ENCODE data around the gene SCGB3A2.

Gene SCGB3A2, protein sequence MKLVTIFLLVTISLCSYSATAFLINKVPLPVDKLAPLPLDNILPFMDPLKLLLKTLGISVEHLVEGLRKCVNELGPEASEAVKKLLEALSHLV

DNA sequence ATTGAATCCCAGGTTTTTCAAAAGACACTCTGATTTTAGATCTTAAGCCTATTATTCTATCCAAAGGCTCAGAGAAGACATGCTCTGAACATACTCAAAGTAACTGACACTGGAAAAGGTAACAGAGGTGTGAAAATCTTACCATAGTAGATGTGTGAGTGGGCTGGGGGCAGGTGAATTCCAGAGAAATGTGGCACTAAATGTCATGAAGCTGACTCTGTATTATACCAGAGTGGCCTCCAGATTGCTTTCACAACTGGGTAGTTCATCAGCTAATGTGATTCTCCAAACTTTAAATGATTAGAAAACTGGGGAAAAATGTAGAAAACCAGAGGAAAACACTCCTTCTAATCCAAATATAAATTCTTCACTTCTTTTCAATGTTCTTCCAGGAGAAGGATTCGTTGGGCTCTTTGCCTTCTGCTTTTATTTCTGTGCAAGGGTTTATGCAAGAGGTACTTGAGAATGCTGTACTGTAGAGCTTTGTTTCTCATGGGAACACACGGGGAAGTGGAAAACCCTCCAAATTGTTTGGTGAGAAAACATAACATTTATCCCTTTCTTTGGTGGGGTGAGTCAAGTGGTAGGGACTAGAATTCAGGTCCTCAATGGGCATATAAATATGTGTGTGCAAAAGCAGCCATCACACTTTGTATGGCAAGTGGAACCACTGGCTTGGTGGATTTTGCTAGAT is at the start of gene SCGB3A2:
Gene SCGB3A2, plus strand, starts transcription at position 646 of the 694 bp plus-strand sequence. CDS start 93 bp downstream, outside the sequence.
- DNase-seq = no peak

DNA sequence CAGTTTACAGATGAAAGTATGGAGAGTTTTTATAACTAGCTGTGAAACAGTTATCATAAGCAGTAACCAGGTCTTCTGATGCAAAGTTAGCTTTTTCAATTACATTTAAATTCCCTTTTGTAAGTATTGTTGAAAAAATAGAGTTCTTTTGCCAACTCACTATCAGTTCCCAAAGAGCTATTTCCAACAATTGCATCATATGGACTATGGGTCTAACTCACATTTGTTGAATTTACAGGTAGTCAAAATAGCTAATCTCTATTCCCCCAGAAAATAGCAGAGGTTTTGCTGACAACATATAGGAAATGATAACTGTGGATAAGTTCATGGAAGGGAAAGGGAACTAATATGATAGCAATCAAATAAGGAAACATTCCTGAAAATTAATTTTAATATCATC is 48.5 kb upstream of the SCGB3A2 start:
- DNase-seq = no peak

DNA sequence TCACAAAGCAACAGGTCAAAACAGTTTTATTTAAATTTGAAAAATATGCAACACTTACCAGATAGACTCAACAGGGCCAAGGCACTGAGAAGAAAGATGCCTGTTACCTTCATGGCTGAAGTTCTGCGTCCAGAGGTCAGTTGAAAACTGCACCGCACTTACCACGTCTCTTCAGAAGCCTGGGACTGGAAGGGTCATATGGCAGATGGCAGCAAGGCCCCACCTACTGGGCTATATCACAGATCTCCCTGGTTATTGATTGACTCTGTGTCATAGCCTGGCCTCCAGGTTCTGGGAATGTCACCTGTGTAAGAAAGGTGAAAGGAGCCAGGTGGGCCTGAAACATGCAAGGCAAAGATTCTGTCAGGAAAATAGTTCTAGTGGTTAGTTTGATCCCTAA is 47.0 kb upstream of the SCGB3A2 start, which contains the start of gene SPINK1:
Gene SPINK1, minus strand, starts transcription at position 207 of the 400 bp plus-strand sequence. Its CDS starts 94 bp downstream, at position 113.
- DNase-seq = no peak

GRCh38 chr5:147832541-147832940 is 46.0 kb upstream of the SCGB3A2 start:
- no peak for DNase-seq

- DNase-seq = no peak
Measured at GRCh38 chr5:147835386-147835798, 43.1 kb upstream of the SCGB3A2 start.

DNA sequence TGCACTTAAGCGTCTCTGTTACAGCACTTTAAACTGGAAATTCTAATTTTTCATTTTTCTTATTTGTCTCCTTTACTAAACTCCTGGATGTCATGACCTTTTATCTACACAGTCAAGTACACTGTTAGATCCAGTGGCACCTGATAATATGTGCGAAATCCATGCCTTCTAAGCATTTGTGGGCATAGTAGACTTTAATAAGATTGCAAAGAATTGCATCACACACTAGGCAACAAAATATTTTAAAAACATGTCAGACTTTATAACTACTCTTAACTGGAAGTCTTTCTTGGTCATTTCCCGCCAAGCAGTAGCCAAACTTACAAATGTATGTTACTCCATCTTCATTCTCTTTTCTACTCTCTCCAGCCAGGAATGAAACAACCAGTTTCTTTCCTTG is 42.1 kb upstream of the SCGB3A2 start:
- no peak for DNase-seq

GRCh38 chr5:147842869-147843268 is 35.6 kb upstream of the SCGB3A2 start:
- no peak for DNase-seq

DNA sequence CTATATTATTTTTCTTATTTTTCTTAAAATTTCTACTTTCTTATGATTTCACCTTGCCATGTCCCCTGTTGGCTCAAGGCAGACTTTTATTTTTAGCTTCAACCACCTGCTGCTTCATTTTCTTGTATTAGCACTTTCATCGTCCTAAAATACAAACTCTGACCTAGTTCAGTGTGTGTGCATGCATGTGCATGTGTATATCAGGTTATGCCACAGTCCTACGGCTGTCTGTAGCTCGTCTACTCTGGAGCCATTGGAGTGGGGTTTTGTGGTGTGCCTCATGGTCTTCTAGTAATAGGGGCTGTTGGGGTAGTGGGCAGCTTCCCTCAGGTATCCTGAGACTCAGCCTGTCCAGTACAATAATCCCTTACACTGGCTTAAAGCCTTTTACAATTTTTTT is 33.7 kb upstream of the SCGB3A2 start:
- DNase-seq = no peak

DNA sequence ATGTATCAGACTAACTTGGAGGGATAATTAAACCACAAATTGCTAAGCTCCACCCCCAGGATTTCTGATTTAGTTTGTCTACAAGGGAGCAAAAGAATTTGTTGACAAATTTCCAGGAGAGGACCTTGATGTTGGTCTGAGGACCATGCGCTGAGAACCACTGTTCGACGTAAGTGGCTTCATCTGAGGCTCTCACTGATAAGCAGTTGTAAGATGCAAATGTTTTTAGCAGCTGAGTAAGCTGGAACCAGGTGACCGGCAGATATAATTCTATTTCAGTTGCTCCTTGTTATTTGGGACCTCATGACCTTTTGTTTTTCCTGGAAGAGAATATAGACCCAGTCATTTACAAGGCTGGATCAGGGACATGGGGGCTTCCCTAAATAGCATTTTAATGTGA is 32.9 kb upstream of the SCGB3A2 start:
- DNase-seq = no peak

DNA sequence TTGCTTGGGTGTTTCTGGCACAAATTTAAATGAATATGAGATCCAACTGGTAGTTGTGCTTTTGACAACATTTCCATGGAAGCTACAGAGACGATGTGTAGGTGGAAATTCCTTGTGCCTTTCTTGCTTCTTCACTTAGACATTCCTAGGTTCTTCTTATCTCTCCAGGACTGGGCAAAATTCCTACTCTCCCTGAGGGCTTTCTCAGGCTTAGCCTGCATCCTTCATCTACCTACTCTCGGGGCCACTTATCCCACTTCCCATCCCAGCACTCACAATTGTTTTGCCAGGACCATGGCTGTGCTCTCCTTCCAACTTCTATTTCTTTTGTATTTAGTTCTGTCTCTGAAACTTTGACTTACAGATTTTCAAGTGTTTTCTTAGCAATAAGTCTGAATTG is 29.3 kb upstream of the SCGB3A2 start:
- DNase-seq = no peak

GRCh38 chr5:147851578-147851977 is 26.9 kb upstream of the SCGB3A2 start:
- no peak for DNase-seq

DNA sequence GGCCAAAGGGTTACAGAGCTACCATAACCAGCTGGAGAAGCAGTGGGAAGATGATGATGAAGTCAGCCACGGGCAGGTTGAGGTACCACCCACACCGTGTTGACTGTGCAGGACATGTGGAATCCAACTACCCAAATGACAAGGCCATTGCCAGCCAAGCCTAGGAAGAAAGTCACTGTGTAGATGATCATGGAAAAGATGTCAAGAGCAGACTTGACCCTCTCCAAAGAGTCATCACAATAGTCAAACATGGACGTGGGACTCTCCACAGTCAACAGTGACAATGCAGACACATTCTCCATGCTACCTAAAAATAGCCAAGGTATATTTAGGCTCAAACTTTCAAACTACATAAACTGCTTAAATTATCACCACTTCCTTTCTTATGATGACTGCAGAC is 26.1 kb upstream of the SCGB3A2 start:
- no peak for DNase-seq

DNA sequence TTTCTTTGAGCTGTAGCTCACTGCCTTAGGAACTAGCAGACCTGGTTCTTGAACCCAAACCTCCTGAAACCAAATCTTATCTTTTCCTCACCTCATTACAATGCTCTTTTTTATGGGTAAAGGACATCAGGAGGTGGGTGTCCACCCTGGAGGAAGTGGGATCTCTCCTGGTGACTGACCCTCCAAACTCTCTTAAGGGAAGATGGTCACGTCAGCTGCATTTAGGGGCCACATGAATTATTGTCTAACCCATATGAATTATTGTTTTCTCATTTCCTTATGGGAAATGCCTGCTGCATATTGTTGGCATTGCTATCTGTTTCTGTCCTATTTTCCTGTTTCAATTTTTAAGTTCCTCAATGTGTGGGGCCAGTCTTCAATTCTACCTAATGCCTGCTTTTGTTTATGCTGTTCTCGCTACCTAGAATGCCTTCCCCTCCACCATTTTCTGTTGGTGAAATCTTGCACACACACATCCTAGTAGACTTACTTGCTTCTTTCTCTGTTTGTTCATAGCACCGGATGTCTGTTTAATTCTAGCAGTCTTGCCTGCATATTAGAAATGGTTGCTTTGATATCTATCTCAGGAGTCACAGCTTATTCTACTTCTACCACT is 25.0 kb upstream of the SCGB3A2 start:
- no peak for DNase-seq

DNA sequence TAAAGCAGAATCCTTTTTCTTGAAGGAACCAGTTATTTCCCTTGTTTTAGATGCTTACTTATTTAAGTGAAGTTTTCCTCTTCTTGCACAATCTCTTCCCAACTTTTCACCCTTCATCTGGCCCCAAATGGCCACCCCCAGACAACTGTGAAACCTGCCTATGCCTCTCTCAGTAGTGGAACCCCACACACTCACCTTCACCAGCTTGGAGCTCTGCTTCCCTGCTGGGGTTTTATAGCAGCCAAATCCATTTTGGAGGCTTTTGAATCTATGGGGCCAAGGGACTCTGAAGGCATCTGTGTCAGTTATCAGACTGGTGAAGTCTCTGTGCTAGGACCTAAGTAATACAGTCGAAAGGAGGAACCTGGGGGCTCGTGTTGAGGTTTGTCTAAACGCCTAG is 24.2 kb upstream of the SCGB3A2 start:
- DNase-seq = no peak

DNA sequence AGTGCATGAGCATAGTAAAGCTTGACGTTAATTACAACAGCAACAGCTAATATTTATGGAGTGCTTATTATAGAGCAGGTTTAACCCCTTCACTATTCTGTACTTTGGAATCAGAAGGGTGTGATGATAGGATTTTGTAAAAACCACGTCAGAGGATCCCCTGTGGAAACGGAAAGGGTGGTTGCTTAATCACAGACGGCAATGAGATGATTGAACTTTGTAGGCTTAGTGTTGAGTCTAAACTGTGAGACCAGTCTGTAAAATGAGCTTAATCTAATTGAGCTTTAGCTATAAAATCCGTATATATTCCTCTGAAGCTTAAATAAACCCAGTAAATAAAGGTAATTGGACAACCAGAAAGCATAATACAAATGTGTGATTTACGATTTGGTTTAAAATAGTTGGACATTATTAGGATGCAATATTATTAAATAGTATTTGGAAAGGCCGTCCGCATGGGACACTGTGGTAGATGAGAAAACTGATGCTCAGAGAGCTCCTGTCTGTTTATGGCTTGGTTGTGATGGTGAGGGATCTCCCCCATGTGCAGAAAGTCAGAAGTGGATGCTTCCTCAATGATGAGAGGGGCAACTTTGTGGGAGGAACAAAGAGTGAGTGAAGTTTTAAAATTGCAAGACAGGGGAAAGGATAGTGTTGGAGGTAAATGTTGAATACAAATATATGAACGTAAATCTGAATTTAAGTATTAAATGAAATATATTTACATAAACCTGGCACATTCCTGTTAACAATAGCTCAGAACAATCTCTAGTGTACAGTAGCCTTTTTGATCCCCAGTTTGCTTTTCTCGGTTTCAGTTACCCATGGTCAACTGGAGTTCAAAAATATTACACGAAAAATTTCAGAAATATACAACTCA is 23.4 kb upstream of the SCGB3A2 start:
- no peak for DNase-seq

DNA sequence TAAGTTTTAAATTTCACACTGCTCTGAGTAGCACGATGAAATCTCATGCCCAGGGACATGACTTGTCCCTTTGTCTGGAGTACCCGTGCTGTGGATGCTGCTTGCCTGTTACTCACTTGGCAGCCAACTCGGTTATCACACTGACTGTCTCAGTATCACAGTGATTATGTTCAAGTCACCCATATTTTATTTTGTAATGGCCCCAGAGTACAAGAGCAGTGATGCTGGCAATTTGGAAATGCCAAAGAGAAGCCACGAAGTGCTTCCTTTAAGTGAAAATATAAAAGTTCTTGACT is 22.8 kb upstream of the SCGB3A2 start:
- DNase-seq = no peak

GRCh38 chr5:147856801-147857200 is 21.7 kb upstream of the SCGB3A2 start:
- DNase-seq = no peak

DNA sequence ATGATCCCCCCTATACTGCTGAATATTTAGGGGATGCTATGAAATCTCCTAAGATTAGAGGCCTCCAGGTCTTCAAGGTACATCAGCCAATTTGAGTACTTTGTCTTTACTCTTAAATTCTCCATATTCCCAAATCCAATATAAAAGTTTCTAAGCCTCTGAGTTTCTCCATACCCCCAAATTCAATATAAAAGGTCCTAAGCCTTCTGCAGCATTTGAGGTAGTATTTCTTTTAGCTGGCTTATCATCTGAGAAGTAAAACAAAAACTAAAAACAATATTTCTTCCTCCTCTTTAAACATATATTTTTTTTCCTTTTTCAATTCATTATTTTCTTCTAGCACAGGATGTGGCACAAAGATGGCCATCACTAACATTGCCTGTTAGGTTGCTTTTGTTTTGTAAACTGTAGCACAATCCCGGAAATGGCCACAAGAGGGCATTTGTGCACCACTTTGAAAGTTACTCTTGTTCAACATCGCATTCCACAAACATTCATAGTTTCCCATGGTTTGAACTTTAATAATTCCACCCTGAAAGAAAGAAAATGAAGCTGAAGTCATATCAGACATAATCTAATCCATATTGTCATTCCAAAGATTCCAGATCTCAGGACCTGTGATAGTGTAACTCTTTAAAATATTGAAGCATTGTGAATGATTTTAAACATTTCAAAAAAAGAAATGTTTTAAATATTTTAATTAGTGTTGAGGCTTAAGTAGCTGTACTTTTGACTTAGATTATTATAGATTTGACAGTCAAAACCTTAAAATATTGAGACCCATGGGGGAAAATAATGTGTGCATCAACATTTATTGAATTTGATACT is 21.0 kb upstream of the SCGB3A2 start:
- DNase-seq = no peak

DNA sequence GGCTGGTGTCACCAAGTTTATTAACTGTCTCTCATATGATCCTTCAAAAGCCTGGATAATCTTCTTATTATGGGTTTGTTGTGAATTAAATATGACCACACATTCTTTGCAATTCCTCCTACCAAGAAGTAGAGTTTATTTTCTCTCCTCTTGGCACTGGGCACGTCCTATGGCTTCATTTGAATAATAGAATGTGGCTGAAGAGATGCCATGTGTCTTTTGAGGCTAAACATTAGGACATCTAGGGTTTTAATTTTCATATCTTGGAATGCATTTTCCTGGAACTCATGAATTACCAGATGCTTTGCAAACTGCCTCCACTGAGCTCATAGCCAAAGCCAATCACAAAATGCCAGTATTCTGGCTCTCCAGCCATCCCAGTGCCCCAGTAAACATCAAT is 19.9 kb upstream of the SCGB3A2 start:
- no peak for DNase-seq

GRCh38 chr5:147859962-147860640 is 18.4 kb upstream of the SCGB3A2 start:
- no peak for DNase-seq

GRCh38 chr5:147860641-147861025 is 17.9 kb upstream of the SCGB3A2 start:
- DNase-seq = no peak

DNA sequence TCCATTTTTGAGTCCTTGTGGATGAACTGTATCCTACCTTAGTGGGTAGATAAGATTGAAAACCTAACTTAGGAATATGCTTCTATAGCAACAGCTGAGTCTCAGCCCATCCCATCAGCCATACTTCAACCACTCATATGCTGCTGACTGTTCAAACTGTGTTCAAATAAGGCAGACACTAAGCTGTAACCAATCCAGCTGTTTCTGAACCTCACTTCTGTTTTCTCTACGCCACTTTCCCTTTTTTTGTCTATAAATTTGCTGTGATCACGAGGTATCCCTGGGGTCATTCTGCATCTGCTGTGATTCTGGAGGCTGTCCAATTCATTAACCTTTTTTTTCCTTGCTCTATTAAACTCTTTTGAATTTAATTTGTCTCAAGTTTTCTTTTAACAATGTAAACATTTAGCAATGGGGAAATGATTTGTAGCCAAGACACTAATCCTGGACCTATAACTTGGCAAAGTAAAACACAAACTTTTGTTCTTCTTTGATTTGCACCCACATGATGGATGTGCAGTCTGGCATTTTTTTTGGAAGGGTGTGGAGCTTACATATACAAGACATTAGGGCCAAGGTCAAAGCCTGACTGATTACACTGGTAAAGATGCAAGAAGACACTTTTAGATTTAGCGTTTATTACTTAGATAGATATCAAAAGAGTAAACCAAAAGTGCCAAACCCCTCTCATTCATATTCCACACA is 14.9 kb upstream of the SCGB3A2 start:
- DNase-seq = no peak
